Activated gamma-delta T cell treated with anti-CD3 and anti-CD28 coated beads, Interleukin-2, amount 50 U/mL, for 16 hours (primary cell): Measurements from ENCODE around the gene SLC7A9.
"Not testable (repeated sequence)": the region's sequence is repeated elsewhere in the genome, so short reads cannot be mapped to it uniquely, and the experiment has no call there.

Source experiments
- DNase-seq: peaks from one replicate; pipeline ENCODE4 v3.0.0-alpha.2; 2020; ENCODE audit warnings: low read depth

The SLC7A9 gene

DNA sequence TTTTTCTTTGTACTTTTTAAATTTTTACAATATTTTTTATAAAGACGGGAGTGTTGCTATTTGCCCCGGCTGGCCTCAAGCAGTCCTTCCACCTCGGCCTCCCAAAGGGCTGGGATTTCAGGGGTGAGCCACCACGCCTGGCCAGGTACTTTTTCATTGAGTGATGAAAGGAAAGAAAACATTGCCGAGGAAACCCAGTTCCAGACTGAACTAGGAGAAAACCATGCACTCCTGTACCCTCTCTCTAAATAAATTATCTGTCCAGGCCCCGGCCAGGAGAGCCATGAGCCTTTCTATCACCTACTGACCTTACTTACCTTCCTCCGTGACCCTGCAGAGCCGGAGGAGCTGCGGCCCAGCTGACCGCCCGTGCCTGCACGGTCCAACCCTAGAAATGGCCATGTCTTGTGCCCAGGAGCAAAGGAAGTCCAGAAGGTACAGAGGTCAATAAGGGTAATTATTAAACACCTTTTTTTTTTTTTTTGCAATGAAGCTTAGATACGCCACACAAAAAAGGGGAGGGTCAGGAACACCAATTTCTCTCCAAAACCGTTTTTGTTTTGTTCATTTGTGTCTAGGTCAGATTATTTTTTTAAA is at the start of gene SLC7A9:
TSS of gene SLC7A9 (minus strand) at position 399 of the 597 bp plus-strand sequence. CDS start 1,233 bp downstream, outside the sequence.
- DNase-seq: no peak

DNA sequence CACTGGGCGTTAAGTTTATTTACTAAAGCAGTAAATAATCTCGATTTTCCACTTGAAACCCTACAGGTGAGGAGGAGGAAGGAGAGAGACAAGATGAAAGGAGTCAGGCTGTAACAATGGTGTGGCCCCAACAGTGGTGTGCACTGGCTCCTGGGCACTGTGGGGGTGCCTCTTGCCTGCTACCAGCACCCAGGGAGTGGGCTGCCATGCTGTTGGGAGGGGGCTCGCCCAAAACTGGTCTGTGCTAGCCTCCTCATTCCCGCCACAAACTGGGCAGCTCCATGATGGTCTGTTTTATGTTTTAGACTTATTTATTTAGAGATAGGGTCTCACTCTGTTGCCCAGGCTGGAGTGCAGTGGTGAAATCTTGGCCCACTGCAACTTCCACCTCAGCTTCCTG is 49.8 kb upstream of the SLC7A9 start:
- no peak for DNase-seq

- no peak for DNase-seq
Measured at GRCh38 chr19:32917616-32917996, 48.0 kb upstream of the SLC7A9 start.

DNA sequence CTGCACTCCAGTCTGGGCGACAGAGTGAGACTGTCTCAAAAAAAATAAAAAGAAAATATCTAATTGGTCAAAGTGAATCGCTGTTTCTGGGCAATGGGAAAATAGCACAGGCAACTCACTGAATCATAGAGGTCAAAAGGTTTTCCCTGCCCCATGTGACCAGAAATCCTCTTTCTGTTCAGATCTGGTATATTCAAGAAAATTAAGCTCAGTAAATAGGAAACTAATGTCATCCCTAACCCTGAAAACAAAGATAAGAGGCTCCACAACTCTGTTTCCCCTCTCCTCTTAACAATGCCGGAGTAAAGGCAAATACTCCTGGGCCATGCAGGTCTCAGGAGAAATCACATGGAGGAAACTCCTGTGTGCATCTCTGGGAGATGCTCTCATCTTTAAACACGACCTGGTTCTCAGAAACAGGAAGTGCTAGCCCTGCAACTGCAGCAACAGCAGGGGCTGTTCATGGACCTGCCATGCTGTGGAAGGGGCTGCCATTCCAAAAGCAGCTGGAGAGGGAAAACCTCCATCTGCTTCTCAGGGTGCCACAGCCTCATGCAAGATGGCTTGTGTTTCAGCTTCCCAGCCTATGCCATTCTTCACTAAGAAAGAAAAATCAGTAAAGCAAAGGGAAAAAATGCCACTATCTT is 47.5 kb upstream of the SLC7A9 start:
- DNase-seq: no peak

DNA sequence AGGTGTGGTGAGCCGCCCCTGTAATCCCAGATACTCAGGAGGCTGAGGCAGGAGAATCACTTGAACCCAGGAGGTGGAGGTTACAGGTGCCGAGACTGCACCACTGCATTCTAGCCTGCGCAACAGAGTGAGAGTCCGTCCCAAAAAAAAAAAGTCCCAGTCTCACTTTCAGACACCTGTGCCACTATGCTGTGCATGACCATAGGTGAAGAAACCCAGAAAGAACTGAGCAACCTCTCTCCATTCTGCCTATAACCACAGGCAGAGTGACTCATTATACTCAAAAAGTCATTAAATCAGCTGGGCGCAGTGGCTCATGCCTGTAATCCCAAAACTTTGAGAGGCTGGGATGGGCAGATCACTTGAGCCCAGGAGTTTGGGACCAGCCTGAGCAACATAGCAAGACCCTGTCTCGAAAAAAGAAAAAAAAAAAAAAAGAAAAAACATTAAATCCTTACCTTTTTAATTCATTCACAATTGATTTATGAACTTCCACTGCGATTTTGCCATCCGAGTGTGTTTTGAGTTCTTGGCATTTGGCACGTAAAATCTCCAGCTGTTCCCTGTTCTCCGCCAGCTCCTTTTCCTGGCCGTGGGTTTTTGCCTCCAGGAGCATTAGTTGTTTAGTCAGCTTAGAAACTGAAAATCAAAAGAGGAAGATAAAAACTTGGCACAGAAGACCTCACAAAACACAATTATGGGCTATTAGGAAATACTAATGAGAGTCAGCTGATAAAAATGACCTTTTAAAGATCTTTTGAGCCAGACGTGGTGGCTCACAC is 45.5 kb upstream of the SLC7A9 start:
- DNase-seq: no peak

DNA sequence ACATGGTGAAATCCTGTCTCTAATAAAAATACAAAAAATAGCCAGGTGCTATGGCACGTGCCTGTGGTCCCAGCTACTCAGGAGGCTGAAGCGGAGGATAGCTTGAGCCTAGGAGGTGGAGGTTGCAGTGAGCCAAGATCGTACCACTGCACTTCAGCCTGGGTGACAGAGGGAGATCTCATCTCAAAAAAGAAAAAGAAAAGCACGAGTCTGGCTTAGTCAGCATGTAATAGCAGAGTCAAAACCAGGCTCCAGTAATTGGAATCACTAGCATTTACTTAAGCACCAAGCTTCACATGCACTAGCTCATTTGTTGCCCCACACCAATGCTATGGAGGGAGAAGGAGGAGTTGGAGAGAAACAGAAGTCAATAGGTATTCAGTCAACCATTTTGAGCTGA is 41.9 kb upstream of the SLC7A9 start:
- DNase-seq: no peak

DNA sequence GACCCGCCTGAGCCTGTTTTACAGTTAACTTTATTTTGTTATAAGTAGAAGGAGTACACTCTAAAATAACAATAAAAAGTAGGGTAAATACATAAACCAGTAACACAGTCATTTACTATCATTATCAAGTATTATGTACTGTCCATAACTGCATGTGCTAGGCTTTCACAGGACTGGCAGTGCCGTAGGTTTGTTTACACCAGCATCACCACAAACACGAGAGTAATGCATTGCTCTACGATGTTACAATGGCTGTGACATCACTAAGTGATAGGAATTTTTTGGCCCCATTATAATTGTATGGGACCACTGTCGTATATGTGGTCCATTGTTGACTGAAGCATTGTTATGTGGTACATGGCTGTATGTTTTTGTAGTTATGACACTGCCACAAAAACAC is 41.3 kb upstream of the SLC7A9 start:
- no peak for DNase-seq

GRCh38 chr19:32910094-32910493 is 40.5 kb upstream of the SLC7A9 start:
- DNase-seq: no peak

- no peak for DNase-seq
Measured at GRCh38 chr19:32909257-32909656, 39.7 kb upstream of the SLC7A9 start.

GRCh38 chr19:32908641-32909190 is 39.1 kb upstream of the SLC7A9 start:
- no peak for DNase-seq

GRCh38 chr19:32902448-32902847 is 32.9 kb upstream of the SLC7A9 start:
- no peak for DNase-seq

DNA sequence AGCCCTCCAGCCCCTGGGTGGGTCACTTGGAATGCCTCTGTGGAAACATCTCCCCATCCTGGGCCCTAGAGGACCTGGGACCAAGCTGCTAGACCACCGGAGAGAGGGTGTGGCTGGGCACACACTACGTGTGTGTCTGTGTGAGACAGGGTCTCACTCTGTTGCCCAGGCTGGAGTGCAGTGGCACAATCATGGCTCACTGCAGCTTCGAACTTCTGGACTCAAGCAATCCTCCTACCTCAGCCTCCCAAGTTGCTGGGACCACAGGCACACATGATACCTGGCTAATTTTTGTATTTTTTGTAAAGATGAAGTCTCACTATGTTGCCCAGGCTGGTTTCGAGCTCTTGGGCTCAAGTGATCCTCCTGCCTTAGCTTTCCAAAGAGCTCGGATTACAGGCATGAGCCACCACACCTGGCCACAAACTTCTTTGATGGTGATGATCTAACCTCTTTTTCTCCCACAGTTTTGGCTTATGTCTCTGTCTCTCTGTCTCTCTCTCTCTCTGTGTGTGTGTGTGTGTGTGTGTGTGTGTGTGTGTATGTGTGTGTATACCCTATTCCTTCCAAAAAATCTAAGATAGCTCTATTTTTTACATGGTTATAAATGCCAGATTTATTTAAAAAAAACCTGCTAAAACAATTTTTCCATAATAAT is 32.1 kb upstream of the SLC7A9 start:
- no peak for DNase-seq

GRCh38 chr19:32896516-32897214 is 27.1 kb upstream of the SLC7A9 start:
- DNase-seq: no peak

GRCh38 chr19:32895384-32895783 is 25.8 kb upstream of the SLC7A9 start:
- DNase-seq: no peak

DNA sequence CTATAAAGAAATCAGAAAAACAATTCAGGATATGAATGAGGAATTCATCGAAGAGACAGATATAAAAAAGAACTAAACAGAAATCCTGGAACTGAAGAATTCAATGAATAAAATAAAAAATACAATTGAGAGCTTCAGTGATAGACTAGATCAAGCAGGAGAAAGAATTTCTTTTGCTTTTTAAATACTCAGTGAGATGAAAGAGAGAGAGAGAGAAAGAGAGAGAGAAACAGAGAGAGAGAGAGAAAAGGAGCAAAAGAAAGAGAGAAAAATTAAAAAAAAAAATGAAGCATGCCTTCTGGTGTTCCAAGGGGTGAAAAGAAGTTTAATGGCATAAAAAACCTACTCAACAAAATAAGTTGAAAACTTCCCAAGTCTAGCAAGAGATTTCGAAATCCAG is 22.0 kb upstream of the SLC7A9 start:
- DNase-seq: no peak

GRCh38 chr19:32890841-32891240 is 21.3 kb upstream of the SLC7A9 start:
- no peak for DNase-seq

- no peak for DNase-seq
Measured at GRCh38 chr19:32890326-32890725, 20.8 kb upstream of the SLC7A9 start.

DNA sequence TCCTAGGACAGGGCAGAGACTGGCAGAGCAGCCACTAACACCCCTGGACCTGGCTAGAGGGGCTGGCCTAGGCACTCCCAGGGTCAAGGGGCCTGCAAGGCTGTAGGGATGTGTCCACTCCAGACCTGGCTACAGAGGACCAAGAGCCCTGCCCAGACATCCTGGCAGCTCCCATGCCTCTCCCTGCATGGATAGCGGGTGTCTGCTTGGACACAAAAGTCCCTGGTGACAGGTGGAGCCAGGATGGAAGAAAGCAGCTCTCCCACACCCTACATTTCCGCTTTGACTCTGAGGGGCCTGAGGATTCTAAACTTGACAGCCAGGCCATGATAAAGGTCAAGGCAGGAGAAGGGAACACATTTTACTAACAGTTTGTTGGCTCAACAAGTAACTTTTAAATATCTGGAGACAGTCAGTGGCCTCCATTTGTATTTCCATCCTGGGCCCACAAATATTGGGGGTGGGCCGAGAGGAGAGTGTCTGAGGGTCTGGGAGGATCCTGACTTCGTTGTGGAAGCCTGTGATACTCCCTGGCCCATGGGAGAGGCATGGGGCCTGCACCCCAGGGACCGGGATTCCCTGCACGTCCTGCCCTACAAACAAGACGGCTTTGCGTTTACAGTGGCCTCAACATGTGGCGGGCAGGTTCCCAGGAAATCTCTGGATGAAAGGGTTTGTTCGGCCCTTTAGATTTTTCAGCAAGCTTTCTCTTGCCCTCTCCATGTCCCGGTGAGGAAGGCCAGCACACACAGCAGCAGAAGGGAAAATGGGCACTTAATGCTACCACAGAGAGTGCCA is 19.8 kb upstream of the SLC7A9 start:
- DNase-seq: no peak

DNA sequence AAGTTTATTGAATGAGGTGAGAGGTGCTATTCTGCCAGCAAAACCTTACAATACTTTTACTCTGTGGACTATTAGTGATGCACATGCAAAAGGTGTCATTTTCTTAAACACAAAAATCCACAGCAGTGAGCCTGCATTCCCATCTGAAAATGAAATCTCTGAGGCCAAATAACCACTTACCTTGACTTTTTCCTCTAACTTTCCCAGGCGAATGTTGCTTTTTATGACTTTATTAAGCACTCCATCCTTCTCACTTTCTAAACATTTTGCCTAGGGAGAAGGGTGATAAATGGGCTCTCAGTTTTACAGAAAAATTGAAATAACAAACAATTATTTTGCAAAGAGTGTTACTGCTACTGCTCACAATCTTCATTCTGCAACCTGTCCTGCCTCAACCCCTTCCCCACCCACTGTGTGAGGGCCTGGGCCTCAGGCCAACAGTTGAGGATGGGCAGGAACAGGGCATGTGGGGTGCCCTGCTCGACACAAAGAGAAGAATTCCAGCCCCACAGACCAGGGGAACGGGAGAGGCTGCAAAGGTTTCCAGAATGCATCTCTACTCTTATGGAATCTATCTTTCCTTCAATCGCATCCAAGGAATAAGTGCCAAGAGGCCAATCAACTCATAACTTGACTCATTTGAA is 18.1 kb upstream of the SLC7A9 start:
- DNase-seq: no peak

GRCh38 chr19:32886241-32886640 is 16.7 kb upstream of the SLC7A9 start:
- no peak for DNase-seq

DNA sequence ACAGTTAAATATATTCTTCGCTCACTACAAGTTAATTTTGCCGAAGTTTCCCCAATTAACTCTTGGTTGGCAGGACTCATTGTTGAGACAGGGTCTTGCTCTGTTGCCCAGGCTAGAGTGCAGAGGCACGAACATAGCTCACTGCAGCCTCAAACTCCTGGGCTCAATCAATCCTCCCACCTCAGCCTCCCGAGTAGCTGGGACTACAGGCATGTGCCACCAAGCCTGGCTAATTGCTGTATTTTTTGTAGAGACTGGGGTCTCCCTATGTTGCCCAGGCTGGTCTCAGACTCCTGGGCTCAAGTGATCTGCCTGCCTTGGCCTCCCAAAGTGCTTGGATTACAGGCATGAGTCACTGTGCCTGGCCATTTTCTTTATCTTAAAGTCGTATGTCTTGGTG is 15.7 kb upstream of the SLC7A9 start:
- not testable (repeated sequence) for DNase-seq
